ENCODE data around the gene TBL1Y.

TBL1Y gene

GRCh38 chrY:7092836-7093235 is 182.3 kb downstream of the TBL1Y start:
- no peak for DNase-seq

DNA sequence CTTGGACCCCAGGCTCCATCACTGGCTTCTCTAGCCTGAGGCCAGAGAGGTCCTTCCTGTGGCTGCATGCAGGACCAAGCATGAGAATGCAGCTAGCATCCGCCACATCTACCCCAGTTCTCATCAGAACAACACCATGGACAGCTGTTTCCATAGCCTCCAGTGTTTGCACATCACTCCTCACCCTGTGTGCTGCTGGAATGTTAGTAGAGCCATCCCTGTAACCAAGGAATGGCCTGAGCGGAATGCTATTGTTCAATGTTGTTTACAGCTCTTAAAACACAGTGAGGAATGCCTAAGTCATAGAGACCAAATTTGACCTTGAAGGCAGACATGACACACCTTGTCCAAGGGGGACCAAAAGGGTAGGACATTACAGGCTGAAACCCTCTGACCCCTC is 183.9 kb downstream of the TBL1Y start:
- DNase-seq, result no peak

DNA sequence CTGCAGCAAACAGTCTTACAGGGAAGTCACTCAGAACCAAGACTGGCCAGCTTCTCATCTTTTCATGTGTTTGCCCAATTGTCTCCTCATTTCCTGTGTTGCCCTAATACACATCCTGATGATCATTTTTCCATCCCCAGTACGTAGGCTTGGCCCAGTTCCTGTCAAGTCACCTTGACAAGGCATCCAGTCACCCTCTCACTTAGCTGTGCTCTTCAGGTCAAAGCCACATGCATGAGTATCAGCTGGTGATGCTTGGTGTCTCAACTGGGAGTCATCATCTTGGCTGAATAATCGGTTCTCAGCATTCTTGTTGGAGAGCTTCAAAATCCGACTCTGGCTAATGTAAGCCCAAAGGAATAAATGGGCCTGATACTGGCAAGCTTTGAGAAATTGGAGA is 186.5 kb downstream of the TBL1Y start:
- no peak for DNase-seq

GRCh38 chrY:7099742-7100141 is 189.2 kb downstream of the TBL1Y start:
- DNase-seq, result no peak

DNA sequence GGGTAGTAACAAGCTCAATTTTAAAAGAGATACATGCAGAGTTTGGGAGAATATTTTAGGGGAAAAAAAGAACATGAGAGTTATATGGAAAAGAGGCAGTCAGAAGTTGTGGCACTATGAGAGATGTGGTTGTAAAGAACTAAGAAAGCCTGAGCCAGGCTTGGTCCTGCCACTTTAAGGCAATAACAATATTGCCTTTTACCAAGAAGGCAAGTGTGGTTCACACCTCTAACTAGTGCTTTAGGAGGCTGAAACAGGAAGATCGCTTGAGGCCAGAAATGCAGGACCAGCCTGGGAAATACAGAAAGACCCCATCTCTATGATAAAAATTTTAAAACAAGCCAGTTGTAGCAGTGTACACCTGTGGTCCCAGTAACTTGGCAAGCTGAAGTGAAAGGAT is 192.2 kb downstream of the TBL1Y start:
- no peak for DNase-seq

DNA sequence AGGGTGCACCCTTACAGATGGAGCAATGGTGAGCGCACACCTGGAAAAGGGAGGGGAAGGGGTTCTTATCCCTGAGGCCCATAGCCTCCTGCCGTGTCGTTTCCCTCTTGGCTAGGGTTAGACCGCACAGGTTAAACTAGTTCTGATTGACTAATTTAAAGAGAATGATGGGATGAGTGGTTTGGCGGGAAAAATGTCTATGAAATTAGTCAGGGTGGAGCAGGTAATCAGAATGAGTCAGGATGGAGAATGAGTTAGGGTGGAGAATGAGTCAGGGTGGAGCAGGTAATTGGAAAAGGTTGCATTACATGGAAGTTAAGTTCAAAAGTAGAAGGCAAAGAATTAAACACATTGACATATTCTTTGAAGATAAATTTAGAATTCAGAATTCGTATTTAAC is 196.7 kb downstream of the TBL1Y start:
- no peak for DNase-seq

DNA sequence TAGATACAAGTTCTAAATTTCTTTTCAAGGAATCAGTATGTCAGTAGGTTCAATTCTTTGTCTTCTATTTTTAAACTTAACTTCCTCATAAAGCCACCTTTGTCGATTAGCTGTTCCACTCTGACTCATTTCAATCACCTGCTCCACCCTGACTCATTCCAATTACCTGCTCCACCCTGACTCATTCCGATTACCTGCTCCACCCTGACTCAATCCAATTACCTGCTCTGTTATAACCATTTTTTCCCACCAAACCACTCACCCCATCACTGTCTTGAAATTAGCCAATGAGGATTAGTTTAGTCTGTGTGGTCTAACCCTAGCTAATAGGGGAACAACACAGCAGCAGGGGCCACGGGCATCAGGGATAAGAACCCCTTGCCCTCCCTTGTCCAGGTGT is 199.6 kb downstream of the TBL1Y start:
- no peak for DNase-seq

GRCh38 chrY:7115871-7116270 is 205.4 kb downstream of the TBL1Y start:
- DNase-seq, result no peak

GRCh38 chrY:7122202-7122601 is 211.7 kb downstream of the TBL1Y start:
- DNase-seq, result no peak

- DNase-seq, result no peak
These were observed 214.9 kb downstream of the TBL1Y start for GRCh38 chrY:7125136-7126056.

DNA sequence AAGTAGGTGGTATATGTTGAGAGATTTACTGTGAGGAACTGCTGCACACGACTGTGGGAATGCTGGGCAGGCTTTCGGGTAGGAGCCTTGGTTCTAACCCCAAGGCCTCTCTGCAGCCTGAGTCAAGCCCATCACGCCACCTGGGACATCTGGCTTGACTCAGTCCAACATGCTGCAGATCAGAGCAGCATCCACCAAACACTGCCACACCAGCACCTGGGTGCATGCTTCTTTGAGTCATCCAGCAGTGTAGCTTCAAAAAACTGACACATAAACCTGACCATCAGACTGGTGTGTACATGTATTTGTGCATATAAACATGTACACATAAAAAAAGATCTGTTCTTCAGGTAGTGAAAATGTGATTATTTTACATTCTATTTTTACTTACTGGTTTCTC is 217.7 kb downstream of the TBL1Y start:
- no peak for DNase-seq

Measured in NCI-H1417 (cell line).